Midbrain (tissue), 1 donor: Measurements from ENCODE around the gene SLC7A8.
"Not testable (repeated sequence)": the region's sequence is repeated elsewhere in the genome, so short reads cannot be mapped to it uniquely, and the experiment has no call there.

Source experiments
- DNase-seq: peaks from one replicate; lab custom pipeline; 2025; lab: John Stamatoyannopoulos, UW

SLC7A8 gene

DNA sequence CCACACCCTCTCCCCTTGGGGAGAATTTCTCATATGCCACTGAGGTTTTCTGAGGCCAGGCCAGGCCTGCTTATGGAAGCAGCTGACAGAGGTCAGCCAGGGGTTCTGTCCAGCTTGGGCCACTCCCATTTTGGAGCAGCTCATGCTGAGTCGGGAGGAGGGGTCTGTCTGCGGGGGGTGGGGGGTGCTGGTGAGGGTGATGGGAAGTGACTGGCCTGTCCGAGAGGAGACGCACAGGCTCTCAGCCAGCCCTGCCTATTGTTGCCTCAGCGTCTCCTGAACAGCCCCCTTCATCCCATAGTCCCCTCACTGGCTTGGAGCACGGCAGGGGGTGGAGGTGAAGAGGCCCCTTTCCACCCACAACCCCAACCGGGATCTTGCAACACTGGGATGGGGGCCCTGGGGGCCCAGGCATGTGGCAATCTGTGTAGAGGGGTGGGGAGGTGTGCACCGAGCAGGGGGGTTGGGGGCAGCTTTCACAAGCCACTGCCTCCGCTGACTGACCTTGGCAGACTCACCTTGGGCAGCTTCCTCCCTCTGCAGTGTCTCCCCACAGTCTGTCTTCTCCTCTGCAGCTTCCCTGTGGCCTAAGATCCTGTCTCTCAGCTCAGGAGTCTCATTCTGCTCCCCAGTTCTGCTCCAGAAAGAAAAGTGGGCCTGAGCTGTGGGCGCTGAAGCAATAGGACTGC lies 69.9 kb downstream of the SLC7A8 start:
- DNase-seq, result no peak

DNA sequence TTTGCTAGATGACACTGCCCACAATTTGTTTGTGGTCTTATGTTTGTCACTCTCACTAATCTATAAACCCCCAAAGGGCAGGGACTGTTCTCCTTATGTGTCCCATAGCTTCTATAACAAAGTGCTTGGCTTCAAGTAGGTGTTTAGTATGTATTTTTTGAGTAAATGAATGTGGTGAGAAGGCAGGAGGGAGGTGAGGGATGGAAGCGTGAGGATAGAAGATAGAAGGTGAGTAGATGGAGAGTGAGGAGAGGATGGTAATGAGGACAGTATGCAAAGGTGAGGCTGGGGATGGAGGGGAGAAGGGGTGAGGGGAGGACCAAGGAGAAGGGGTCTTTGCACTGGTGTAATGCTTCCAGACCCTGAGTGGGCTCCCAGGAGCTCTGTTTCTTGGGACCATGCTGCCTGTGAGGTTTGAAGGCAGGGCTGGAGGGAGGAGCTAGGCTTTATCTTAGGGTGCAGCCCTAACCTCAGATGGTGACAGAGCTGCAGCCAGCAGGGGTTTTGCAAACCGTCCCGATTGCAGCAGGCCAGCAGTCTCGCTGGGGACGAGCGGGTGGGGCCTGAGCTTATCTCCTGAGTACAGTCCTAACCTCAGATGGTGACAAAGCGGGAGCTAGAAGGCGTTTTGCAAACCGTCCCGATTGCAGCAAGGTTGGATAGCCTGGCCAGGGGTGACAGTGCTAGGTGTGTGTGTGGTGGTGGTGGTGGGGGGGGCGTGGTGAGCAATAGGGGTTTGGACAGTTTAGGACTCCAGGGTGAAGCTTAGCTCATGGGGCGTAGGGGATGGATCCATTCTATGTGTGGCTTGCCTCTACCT lies 70.9 kb downstream of the SLC7A8 start:
- no peak for DNase-seq

DNA sequence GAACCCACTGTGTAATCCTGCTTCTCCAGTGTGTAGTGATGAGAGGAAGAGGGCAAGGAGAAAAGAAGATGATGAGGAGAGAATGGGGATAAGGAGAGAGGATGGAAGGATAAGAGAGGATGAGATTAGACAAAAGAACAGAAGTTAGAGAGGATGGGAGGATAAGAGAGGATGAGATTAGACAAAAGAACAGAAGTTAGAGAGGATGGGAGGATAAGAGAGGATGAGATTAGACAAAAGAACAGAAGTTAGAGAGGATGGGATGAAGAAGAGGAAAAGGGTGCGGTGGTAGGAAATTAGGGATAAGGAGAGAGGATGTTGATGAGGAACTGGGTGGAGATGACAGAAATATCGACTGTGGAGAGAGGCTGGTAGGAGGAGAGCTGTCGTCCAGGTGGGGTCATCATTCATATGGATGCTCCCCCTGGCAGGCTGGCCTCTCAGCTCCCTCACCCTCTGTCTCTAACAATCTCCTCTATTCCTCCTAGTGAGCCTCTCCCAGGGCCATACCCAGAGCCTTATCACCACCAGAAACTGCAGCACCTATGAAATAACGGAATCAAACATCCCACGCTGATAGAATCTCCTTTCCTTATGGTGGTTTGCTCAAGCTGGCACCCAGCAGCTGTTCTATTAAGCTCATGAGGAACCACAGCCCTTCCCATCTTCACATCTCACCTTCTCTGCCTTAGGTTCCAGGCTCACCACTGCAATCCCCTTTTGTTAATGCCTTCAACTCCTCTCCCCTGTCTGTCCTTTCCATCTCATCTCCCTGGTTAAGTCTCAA lies 72.7 kb downstream of the SLC7A8 start:
- no peak for DNase-seq

DNA sequence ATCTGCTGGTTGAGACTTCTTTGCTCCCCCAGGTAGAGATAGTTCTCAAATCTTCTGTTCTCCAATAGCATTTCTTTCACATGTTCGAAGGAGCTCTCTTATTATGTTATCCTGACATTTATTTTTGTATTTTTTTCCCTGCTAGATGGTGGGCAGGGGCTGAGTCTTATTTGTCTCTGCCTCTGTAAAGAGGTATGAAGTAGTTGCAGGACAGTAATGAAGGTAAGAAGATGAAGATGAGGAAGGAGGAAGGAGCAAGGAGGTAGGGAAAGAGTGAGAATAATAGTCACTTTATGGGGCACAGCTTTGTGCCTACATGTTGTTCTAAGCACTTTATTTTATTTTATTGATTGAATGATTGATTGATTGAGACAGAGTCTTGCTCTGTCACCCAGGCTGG lies 73.7 kb downstream of the SLC7A8 start:
- DNase-seq, result no peak

DNA sequence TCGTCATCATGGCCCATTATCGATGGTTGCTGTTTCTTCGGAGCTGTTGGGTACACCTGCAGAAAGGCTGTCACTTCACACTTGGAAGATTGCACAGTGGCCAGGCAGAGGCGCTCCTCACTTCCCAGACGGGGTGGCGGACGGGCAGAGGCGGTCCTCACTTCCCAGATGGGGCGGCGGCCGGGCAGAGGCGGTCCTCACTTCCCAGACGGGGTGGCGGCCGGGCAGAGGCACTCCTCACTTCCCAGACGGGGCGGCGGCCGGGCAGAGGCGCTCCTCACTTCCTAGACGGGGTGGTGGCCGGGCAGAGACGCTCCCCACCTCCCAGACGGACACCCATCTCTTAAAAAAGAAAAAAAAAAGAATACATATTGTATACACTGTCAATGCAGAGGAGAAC lies 75.3 kb downstream of the SLC7A8 start:
- not testable (repeated sequence) for DNase-seq

DNA sequence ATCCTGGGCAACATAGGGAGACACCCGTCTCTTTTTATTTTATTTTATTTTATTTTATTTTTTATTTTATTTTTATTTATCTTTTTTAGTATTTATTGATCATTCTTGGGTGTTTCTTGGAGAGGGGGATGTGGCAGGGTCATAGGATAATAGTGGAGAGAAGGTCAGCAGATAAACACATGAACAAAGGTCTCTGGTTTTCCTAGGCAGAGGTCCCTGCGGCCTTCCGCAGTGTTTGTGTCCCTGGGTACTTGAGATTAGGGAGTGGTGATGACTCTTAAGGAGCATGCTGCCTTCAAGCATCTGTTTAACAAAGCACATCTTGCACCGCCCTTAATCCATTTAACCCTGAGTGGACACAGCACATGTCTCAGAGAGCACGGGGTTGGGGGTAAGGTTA lies 75.8 kb downstream of the SLC7A8 start:
- DNase-seq, result not testable (repeated sequence)

DNA sequence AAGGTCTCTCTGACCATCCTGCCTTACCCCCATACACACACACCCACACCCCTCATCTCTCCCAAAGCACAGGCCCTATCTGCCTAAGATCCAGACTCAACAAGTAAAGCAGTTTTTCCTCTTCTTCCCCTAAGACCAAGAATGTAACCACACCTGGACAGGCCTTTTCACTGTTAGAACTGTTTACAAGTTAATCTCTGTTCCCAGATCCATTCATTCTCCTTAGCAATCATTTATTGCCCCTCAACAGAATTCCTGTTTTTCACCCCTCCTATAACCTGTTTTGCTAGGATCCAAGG lies 76.8 kb downstream of the SLC7A8 start:
- DNase-seq, result no peak

DNA sequence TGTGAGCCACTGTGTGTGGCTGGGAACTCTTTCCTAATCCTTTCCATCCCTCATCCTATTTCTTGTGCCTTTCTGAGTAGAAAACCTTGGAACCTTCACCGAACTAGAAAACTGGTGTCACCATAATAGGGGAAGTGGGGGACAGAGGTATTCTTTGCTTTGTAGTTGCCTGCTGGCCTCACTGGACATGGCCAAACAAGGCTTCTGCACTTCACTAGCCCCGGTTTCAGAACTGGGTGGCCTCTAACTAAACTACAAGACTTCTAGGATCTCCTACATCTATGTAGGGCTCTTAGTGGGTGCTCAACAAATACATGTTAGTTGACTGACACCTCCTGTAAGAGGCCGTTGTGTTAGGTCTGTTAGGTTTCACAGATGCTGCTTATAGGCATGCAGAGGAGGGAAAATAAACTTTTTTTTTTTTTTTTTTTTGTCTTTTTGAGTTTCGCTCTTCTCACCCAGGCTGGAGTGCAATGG lies 78.1 kb downstream of the SLC7A8 start:
- DNase-seq, result no peak

DNA sequence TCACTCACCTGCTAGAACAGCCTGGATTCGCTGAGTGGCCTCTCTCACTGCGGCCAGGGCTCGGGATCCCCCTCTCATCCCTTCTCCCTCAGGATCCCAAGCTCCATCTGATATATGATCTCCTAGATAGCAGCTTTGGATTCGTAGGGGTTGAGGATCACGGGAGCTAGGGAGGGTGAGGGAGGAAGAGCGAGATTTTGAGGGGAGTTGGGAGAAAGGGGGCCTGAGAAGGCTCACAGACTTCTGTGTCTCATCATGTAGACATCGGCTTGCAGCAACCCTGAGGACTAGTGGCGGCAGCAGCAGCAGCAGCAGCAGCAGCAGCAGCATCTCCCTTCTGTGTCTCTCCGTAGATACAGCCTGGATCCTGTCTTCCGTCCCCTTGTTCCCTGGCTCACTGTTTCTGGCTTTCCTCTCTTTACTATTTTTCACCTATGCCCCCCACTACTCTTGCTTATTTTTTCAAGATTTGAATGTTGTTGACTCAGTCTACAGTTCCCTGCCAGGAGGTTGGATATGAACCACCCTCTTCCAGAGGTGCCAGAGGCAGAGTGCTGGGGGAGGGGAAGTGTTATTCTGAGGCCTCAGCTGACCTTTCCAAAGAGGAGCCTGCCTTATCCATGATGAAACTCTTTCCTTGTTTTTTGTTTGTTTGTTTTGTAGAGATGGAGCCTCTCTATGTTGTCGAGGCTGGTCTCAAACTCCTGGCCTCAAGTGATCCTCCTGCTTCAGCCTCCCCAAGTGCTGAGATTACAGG lies 78.7 kb downstream of the SLC7A8 start, which contains the start of gene CIROP:
CIROP (minus strand) TSS at position 399 of the 757 bp plus-strand sequence; CDS start at position 330, 69 bp downstream.
- DNase-seq, result no peak

DNA sequence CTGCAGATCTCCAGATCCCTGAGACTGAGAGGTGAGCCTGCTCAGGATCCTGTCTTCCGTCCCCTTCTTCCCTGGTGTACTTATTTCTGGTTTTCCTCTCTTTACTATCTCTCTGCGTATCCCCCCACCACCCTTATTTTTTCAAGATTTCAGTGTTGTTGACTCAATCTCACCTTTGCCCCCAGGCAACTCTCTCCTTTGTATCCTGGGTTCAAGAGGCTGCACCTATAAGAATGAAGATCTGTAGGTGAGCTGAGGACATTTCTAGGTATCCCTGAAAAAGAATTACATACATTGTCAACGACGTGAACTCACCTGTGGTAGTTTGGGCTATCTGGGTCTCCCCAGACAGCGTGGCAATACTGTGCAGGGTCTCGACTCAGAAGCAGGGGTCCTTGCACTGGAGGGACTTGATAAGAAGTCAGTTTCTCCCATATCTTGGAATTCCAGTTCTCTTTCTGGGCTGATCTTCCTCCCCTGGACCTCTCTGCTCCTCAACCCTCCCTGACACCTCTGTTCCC lies 79.3 kb downstream of the SLC7A8 start:
- DNase-seq, result no peak

DNA sequence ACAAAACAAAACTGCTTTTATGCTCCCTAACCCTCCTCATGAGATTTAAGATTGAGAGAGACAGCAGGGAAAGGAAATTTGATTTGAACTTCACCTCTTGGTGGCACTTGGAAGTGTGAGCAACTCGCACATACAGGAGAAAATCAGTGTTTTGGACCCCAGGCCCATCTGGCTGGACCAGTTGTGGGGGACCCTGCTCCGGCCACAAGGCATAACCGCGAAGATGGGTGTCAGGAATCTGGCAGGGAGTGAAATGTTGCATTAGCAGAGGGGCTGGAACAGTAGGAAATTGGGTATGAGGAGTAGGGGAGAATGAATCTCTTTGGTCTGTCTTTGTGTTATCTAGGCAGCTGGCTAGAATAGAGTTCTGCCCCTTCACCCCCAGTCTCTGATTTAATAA lies 79.9 kb downstream of the SLC7A8 start:
- DNase-seq, result no peak

DNA sequence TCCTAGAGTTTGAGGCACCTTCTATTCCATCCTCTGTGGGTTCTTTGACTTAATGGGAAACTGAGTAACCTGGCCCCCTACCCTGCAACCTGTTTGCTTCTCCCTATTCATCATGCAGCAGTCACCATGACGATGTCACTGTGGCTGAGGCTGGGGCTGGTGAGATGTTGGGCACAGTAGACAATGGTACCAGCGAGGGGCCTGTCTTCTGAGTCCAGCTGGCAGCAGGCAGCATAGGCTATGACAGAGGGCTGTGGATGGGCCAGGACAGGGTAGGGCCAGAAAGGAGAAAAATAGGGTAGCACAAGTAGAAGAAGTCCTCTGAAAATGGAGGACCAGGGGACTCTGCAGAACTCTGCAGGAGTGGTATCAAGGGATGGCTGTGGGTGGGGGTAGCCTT lies 80.7 kb downstream of the SLC7A8 start:
- DNase-seq, result no peak

DNA sequence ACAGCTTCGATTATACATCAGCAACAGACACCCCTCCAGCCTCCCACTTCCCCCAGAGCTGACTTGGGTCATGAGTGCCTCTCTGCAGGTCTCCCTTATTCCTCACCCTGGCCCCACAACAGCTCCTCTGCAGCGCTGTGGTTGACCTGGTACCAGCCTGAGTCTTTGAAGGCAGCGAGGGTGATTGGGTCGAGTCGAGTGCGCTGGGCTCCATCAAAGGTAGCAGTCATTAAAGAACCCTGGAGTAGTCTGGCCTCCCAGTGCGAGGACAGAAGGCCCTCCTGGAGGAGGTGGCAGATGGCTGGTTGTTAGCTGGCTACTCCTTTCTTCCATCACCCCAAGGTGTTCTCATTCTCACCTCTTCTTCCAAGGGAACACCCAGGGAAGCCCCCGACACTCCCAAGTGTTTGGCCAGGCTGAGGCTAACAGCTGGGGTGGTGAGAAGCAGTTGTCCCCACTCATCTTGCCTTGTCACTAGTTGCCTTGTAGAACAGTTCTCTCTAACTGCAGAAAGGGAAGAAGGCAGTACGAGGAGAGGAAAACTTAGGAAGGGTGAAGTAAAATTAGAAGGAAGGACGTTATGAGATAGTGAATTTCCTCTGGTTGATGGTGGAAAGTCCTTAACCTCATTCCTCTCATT lies 81.4 kb downstream of the SLC7A8 start:
- DNase-seq, result no peak

DNA sequence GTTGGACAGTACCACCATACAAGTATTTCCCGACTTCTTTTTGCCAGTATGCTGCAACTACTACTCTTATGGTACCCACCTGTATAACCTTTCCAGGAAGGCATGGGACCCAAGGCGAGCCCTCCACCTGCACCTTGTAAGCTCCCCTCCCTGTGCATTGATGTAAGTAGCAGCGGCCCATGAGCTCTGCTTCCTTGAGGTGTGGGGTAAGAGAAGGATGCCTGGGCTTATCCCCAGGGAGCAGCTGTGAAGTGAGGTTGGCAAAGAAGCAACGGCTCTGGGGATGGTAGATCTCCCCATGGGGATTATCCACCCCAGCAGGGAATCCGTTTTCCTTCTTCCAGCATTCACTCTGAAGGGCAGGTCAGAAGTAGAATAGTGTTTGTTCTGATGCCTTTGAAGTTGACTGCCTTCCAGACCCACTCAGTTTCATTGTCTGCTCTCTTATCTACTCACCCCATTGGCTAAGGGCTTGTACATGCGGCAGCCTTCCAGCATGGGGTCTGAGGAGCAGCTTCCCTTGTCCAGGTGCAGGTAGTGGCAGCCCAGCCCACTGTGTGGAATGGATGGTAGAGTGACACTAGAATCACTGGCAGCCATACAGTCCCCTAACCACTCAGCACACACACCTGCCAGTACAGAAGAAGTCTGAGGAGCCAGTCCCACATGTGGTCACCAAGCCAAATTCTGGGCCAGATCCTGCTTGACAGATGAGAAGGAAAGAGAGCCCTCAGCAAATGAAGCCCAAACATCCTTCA lies 82.1 kb downstream of the SLC7A8 start:
- DNase-seq, result no peak

DNA sequence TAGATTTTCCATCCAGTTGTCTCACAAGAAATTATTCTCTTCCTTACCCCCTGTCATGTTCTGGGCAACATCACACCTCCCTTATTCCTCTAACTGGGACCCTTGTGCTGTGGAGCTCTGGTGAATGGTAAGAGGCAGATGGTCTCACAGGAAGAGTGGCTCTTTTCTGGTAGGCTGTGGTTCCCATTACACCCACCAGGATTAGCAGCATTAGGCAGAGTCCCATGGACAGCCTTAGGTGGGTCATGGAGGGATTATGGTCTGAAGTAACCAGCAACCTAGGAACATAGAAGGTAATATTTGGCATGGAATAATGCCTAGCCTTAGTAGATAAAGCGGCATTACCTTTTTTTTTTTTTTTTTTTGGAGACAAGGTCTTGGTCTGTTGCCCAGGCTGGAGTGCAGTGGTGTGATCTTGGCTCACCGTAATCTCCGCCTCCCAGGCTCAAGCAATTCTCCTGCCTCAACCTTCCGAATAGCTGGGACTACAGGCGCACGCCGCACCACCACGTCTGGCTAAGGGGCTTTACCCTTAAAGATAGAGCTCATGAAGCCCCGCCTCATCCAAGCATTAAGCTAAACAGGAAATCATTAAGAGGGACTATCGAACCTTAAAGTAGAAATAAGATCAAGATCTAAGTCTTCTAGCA lies 84.1 kb downstream of the SLC7A8 start:
- no peak for DNase-seq

DNA sequence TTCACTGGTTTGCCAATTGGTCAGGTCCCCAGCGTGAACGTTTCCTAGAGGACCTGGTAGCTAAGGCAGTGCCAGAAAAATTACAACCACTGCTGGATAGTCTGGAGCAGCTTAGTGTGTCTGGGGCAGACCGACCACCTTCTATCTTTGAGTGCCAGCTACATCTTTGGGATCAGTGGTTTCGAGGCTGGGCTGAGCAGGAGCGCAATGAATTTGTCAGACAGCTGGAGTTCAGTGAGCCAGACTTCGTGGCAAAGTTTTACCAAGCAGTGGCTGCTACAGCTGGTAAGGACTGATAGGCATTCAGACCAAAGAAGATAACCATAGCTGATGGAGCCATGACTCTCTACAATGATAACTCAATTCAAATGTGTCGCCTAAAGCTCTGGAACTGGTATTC lies 85.7 kb downstream of the SLC7A8 start:
- no peak for DNase-seq

DNA sequence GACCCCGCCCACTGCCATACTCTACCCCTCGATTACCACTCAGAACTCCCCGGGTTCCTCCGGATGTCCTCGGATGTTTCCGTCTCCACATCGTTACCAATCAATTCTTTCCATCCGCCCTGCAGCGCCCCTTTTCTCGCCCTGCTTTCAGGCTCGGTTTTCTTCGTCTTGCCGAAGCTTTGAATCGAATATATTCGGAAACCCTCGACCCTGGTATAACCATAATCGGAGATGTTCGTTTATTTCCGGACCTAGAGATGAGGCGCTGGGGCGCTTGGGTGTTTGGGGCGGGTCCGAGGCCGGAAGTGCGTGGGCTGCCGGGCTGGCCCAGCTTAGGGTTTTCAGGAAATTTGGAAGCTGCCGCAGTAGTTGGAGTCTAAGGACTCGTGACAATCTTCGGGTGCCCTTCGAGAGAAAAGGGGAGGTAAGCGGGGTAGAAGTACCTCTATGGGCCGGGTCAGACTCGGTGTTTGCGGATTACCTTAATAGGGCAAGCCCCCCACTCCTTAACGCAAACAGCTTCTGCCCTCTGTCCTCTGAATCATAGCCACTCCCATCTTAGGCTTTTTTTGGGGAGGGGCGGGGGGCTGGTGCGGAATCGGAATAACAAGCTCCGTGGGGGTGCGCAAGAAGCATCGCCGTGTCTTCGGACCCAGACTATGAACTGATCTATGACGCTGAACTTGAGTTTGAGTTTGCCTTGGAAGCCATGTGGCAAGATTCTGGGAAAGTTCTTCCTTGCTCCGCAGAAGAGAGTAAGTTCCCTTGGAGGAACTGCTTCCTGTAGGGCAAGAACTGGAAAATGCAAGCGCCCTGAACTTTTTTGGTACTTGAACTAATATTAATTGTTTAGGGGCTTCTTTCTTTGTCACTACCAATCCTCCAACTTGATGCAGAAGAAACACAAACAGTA lies 88.0 kb downstream of the SLC7A8 start, which contains the start of gene C14orf119:
C14orf119 (plus strand) TSS at position 310 of the 913 bp plus-strand sequence. CDS start 2,154 bp downstream, outside the sequence.
- no peak for DNase-seq

DNA sequence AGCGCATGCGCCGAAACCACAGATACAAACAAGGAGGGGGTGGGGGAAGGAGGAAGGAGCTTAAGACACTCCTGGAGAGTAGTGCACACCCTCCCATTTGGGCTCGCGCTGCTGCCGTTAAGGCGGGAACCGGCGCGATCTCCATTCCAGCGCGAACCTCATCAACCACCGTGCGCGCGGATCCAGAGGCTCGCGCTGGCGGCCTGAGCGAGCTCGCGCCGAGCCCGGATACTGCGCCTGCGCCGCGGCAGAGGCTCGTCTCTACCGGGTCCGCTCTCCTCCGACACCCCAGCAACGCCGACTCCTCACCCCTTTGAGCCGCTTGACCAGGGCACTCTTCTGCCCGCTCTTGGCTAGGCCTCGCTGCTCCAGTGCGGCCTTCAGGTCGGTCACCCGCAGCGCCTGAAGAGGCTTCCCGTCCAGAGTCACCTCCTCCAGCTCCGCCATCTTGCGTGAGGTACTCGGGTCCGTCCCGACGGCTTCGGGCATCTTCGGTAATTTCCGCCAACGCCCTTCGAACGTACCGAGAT lies 88.7 kb downstream of the SLC7A8 start, which contains the start of gene ACIN1:
ACIN1 (minus strand) TSS at position 471 of the 530 bp plus-strand sequence; CDS start at position 447, 24 bp downstream.
- DNase-seq, result no peak
